Activated CD4-positive, alpha-beta T cell treated with anti-CD3 and anti-CD28 coated beads, Interleukin-2, amount 10 ng/mL, durations not matched to agents 24 days and 14 days (primary cell): Measurements from ENCODE around the gene DHRS1. TPM values are rescaled to one million over a fixed set of nuclear protein-coding genes. Genes with fewer than 3 reads are reported as not detected.
"Not testable (repeated sequence)": the region's sequence is repeated elsewhere in the genome, so short reads cannot be mapped to it uniquely, and the experiment has no call there.

Experiments used
- DNase-seq: peaks from one replicate; pipeline ENCODE4 v3.0.0; 2022
- H3K27ac Mint-ChIP-seq: one replicate; pipeline ENCODE4 v1.8.0; 2022; ENCODE audit warnings: mild to moderate bottlenecking, mixed read lengths
- H3K27me3 Mint-ChIP-seq: one replicate; pipeline ENCODE4 v1.8.0; 2022; ENCODE audit warnings: mixed read lengths
- H3K36me3 Mint-ChIP-seq: one replicate; pipeline ENCODE4 v1.8.0; 2022; ENCODE audit warnings: low read depth, mild to moderate bottlenecking, mixed read lengths
- H3K4me1 Mint-ChIP-seq: one replicate; pipeline ENCODE4 v1.8.0; 2021; ENCODE audit warnings: mixed read lengths
- H3K4me3 Mint-ChIP-seq: one replicate; pipeline ENCODE4 v1.8.0; 2022; ENCODE audit warnings: mild to moderate bottlenecking, moderate library complexity, mixed read lengths
- H3K9me3 Mint-ChIP-seq: one replicate; pipeline ENCODE4 v1.8.0; 2021; ENCODE audit warnings: mixed read lengths
- intact Hi-C: fragments of 100-400 bp; cut with micrococcal nuclease; formaldehyde crosslinking; loops from one replicate; pipeline ENCODE4 v1.15.1; 2023
- total RNA-seq: library from RNA; stranded (reverse); gene quantifications from 2 replicates; pipeline ENCODE4 v1.2.3, GENCODE V29; 2022

DHRS1 gene
- total RNA-seq, 1 donor from 2014 or later = 10.1 TPM

DNA sequence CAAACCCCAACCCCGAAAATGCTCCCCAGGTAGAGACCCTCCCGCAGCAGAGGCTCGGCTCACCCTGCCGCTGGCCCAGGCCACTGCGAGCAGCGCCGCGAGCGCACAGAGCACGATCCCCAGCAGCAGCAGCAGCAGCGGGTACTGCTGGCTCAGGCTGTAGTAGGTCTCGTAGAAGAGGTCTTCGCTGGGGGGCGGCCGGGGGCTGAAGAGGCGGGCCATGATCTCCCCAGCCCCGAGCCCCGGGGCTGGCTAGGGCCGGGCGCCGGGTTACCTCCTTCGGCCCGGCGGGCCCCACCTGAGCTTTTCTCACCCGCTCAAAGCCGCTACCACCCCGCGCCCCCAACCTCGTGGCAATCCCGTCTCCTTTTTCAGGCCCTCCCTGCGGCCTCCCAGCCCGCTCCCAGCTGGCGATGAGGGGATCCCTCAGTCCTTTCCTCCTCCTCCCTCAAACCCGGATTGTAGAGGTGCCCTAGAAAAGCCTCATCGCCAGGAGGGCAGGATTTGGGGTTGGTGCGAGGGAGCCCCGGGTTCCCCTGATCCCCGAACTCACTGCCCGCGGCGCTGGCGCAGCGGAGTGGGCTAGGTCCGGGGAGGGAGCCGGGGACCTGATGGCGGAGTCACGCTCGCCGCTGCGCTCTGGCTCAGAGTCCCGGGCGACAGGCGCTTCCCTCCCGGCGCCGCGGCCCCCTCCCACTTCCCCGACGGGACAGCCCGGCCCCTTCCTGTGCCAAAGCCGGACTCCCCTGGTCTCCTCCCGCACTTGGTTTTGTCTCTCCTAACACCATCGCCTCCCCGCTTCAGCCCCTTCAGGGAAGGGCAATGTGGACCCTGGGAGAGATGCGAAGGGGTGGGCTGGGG lies 35.1 kb upstream of the DHRS1 start, which contains the start of gene ADCY4:
ADCY4 (minus strand) TSS at position 641 of the 861 bp plus-strand sequence; CDS start at position 222, 419 bp downstream.
- intact Hi-C loops = loop anchor here (5.0 kb wide), 1 partner anchor 338 kb away; no protein-coding TSS in a partner anchor
- no peaks in the 10 kb centered on the region for H3K9me3 Mint-ChIP-seq
- peak; percentile 75 for DNase-seq
- H3K36me3 Mint-ChIP-seq = peaks cover 30% of the 10 kb centered on the region
- peak within 1 kb of the TSS; percentile 45 for H3K27ac Mint-ChIP-seq
- peaks cover 47% of the 10 kb centered on the region for H3K4me1 Mint-ChIP-seq
- peaks cover 33% of the 10 kb centered on the region for H3K27me3 Mint-ChIP-seq
- H3K4me3 Mint-ChIP-seq = peak within 1 kb of the TSS; percentile 61

DNA sequence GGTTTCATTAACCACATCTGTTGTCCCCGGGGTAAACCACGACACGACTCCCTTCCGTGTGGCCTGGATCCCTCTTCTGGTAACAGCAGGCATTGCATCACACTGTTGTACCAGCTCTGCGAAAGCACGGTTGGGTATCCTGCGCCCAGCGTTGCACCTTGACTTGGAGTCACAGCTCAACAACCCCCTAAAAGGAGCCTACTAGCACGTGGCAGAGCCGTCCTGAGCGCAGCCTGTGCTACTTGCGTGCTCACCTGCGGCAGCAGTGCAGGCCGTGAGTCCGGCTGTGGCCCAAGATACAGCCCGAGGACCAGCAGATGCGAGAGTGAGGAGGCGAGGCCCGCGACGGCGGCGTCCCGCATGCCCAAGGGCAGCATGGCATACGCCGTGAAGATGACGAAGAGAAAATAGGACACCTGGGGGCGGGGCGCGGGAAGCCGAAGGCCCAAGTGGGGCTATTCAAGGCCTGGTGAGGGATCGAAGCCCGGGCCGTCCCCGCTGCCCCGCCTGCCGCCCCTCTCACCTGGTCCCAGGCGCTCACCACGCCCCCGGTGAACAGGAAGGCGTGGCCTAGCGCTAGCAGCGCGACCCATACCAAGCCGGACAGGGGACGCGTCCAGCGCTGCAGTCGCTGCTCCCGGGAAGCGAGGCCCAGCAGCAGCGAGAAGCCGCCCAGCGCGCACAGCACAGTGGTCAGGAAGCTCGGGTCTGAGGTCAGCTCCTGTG lies 32.9 kb upstream of the DHRS1 start:
- H3K27me3 Mint-ChIP-seq = peaks cover 33% of the 10 kb centered on the region
- H3K36me3 Mint-ChIP-seq = peaks cover 20% of the 10 kb centered on the region
- H3K4me1 Mint-ChIP-seq = peaks cover 51% of the 10 kb centered on the region
- intact Hi-C loops = loop anchor here (1.0 to 5.0 kb wide), 4 partner anchors 22 to 340 kb away; partner anchors contain the start of genes LTB4R and LTB4R2
- no peaks in the 10 kb centered on the region for H3K9me3 Mint-ChIP-seq
- H3K27ac Mint-ChIP-seq = peak overlapping the region; percentile 26
- DNase-seq = peak; percentile 95
- H3K4me3 Mint-ChIP-seq = peak overlapping the region; percentile 87

DNA sequence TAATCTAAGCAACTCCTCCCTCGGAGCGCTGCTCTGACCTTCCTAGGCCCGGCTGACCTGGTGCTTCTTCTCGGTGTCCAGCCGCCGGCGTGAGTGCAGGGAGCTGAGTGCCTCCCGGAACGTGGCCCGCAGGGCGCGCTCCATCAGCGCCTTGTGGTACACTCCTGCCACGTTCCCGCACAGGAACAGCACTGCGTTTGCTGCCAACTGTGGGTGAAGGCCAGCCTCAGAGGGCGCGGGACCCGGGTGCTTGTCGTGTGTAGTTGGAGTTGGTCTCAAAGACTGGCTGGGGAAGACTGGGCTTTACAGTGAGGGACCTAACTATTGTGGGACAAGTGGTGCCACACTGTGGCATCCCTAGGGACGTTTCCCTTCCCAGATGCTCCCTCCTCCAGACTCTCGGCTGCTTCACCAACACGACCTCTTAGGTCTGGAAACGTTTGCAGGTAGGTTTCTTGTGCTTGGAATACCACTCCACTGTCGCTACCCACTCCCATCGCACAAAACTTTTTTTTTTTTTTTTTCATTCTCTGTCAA lies 32.2 kb upstream of the DHRS1 start:
- Mint-ChIP-seq H3K27me3 (peaks cover 33% of the 10 kb centered on the region), H3K4me1 (peaks cover 56% of the 10 kb centered on the region), H3K9me3 (no peaks in the 10 kb centered on the region), H3K27ac (peak overlapping the region; percentile 26), H3K4me3 (peak overlapping the region; percentile 87), H3K36me3 (peaks cover 14% of the 10 kb centered on the region)
- no peak for DNase-seq
- intact Hi-C loops = loop anchor here (1.0 to 5.0 kb wide), 4 partner anchors 21 to 341 kb away; partner anchors contain the start of genes LTB4R and LTB4R2

DNA sequence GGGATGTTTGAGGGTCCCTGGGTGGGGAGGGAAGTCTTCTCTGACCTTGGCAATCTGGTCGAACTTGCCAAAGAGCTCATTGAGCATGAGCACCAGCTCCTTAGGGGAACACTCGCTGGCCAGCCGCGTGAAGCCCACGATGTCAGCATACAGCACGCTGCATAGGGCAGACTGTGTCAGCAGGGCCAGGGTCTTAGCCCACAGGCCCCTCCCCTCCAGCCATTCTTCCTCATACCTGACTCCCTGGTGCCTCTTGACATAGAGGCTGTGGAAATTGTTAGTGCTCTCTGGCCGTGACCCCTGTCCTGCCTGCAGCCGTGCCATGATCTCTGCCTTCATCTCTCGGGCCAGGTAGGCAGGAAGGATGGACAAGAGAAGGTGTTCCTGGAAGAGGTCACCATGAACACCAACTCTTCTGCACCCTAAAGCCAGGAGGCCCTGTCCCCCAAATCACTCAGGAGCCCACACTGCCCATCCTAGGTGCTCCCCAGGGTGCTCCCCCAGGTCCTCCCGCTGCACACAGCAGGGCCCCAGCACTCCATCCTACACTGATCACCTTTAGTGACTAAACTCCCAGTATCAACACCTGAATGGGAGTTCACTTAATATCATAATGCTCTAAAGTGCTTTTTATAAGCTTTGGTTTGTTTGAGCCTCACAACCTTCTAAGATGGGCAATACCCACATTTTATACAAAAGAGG lies 31.5 kb upstream of the DHRS1 start:
- peaks cover 55% of the 10 kb centered on the region for H3K4me1 Mint-ChIP-seq
- no peaks in the 10 kb centered on the region for H3K9me3 Mint-ChIP-seq
- peaks cover 8% of the 10 kb centered on the region for H3K36me3 Mint-ChIP-seq
- no peak overlapping the region for H3K27ac Mint-ChIP-seq
- no peak for DNase-seq
- no peak overlapping the region for H3K4me3 Mint-ChIP-seq
- H3K27me3 Mint-ChIP-seq = peaks cover 29% of the 10 kb centered on the region
- intact Hi-C loops = loop anchor here (5.0 kb wide), 1 partner anchor 341 kb away; no protein-coding TSS in a partner anchor

DNA sequence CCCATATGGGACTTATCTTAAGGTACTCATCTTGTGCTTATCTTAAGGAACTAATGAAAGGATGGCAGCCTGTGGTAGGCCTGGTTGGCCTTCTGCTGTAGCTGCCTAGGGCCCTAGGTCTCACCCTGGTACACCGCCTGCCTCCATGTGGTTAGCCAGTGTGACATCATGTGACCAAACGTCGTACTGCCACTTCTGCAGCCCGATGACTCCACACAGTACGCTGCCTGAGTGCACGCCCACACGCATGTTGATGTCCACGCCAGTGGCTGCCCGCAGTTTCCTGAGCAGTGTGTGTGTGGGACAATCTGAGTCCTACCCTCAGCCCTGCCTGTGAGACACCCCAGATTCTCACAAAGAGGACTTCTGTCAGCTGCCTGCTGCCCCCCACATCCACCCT lies 30.2 kb upstream of the DHRS1 start:
- H3K27me3 Mint-ChIP-seq = peaks cover 21% of the 10 kb centered on the region
- no peak overlapping the region for H3K4me3 Mint-ChIP-seq
- H3K36me3 Mint-ChIP-seq = no peaks in the 10 kb centered on the region
- DNase-seq = peak; percentile 79
- H3K27ac Mint-ChIP-seq = no peak overlapping the region
- intact Hi-C loops = loop anchor here (5.0 kb wide), 1 partner anchor 343 kb away; no protein-coding TSS in a partner anchor
- no peaks in the 10 kb centered on the region for H3K9me3 Mint-ChIP-seq
- peaks cover 50% of the 10 kb centered on the region for H3K4me1 Mint-ChIP-seq

DNA sequence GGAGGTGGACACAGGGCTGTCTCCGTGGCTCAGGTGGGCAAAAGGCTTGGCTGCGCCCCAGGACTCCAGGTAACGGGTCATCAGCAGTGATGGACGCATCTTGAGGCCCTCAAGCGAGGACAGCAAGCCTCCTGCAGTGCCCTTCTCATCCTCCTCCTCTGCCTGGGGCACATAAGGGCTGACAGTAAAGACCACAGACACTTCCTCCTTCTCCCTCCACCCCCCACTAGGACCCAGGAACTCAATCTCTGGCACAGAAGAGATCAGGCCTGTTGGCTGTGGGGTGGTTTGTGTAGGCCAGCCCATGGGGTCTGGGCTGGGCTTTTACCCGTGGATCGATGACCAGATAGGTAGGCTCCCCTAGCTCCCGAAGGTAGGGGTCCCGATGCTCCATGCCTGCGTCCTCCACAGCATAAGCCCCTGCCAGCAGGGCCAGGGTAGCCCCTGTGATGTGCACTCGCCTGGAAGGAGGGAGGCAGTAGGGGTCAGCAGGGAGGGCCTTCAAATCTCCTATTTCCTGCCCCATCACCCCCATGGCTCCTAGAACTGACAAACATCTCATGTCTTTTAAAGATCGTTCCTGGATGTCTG lies 29.6 kb upstream of the DHRS1 start:
- Mint-ChIP-seq H3K27ac (no peak overlapping the region), H3K4me3 (no peak overlapping the region), H3K36me3 (no peaks in the 10 kb centered on the region), H3K27me3 (peaks cover 17% of the 10 kb centered on the region), H3K9me3 (no peaks in the 10 kb centered on the region), H3K4me1 (peaks cover 47% of the 10 kb centered on the region)
- DNase-seq = no peak
- intact Hi-C loops = no loop called here

DNA sequence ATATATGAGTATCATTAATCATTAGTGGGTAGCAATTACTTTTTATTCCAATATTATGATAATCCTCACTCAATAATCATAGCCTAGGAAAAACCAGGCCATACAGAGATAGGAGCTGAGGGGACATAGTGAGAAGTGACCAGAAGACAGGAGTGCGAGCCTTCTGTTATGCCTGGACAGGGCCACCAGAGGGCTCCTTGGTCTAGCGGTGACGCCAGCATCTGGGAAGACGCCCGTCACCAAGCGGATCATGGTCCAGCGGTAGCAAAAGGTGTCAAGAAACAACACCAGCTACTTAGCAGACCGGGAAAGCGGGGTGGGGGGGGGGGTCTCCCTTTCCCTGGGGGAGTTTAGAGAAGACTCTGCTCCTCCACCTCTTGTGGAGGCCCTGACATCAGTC lies 28.3 kb upstream of the DHRS1 start:
- H3K4me3 Mint-ChIP-seq, H3K9me3 Mint-ChIP-seq, H3K27ac Mint-ChIP-seq, intact Hi-C loops, H3K36me3 Mint-ChIP-seq: not testable (repeated sequence)
- peaks cover 13% of the 10 kb centered on the region for H3K27me3 Mint-ChIP-seq
- DNase-seq = peak; percentile 72
- H3K4me1 Mint-ChIP-seq = peaks cover 42% of the 10 kb centered on the region

DNA sequence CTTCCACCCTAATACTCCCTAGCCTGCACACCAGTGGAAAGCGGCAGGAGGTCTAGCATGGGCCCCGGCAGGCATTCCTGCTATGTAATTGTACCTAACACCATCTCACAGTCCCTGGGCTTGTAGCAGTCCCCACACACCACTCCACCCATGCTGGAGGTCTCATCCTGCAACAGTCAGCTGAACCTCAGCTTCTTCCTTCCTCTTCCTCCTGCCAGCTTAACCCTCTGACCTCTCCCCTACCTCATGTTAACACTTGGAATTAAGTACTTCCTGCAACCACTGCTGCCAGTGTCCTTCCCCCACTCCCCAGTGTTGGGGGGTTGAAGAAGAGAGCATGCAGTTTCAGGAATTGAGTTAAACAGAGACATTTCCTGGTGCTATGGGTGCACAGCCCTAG lies 27.7 kb upstream of the DHRS1 start:
- Mint-ChIP-seq H3K27me3 (peaks cover 11% of the 10 kb centered on the region), H3K4me3 (no peak overlapping the region), H3K27ac (no peak overlapping the region), H3K9me3 (no peaks in the 10 kb centered on the region), H3K4me1 (peaks cover 39% of the 10 kb centered on the region), H3K36me3 (no peaks in the 10 kb centered on the region)
- DNase-seq = no peak
- intact Hi-C loops = no loop called here

DNA sequence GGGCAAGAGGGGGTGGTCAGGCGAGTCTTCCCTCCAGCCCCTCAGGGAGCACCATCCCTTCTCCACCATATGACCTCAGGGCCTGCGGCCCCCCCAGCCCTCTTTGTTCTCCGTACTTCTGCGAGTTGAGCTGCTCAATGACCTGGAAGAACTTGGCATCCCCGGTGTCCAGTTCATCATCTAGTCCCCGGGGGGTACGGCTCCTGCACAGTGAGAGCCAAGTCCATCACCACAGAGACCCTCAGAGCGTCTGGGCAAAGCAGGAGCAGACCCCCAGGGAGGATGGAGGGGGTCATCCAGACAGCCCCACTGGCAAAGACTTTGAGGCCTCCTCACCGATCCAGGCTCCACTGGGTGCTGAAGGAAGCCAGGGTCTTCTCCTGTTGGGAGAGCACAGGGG lies 26.4 kb upstream of the DHRS1 start:
- Mint-ChIP-seq H3K4me1 (peaks cover 30% of the 10 kb centered on the region), H3K27me3 (peaks cover 5% of the 10 kb centered on the region), H3K9me3 (no peaks in the 10 kb centered on the region), H3K4me3 (no peak overlapping the region), H3K36me3 (no peaks in the 10 kb centered on the region), H3K27ac (no peak overlapping the region)
- intact Hi-C loops = no loop called here
- DNase-seq = no peak

DNA sequence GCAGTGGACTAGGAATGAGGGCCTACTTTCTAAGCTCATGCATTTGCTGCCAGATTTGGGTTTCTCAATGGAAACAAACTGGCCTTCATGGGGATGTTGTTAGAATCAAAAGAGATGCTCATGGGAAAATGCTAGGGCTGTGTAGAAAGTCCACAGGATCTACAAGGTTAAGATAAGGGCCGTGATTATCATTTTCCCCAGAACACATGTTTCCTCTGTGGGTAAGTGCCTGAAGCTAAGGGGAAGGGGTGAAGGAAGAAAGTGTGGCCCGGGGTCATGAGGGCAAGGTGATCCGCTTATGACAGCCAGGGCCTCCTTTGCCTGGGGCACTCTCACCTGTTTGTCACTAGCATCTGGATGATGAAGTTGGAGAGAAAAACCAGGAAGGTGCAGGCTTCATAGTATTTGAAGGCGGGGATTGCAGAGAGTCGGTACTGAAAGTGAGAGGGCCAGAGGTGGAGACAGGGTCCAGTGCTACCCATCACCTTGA lies 25.5 kb upstream of the DHRS1 start:
- intact Hi-C loops = no loop called here
- H3K27me3 Mint-ChIP-seq = peaks cover 6% of the 10 kb centered on the region
- no peaks in the 10 kb centered on the region for H3K36me3 Mint-ChIP-seq
- H3K4me3 Mint-ChIP-seq = no peak overlapping the region
- no peak for DNase-seq
- peaks cover 27% of the 10 kb centered on the region for H3K4me1 Mint-ChIP-seq
- no peaks in the 10 kb centered on the region for H3K9me3 Mint-ChIP-seq
- H3K27ac Mint-ChIP-seq = no peak overlapping the region

DNA sequence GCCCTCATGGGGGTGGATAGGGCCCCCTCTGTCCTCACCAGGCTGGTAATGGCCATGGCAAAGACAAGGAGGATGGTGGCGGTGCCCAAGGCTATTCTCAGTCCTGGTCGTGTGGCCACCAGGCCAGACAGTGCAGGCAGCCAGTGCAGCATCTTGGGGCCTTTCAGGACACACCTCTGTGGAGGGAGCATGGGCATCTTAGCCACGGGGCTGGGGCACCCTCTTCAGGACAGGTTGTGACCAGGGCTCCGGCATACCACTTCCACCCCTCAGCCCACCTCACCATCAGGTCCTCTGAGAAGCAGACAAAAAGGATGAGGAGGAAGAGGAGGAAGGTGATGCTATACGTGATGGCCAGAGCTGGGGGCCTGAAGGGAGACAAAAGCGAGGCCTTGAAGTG lies 24.4 kb upstream of the DHRS1 start:
- Mint-ChIP-seq H3K36me3 (no peaks in the 10 kb centered on the region), H3K9me3 (no peaks in the 10 kb centered on the region), H3K27me3 (peaks cover 9% of the 10 kb centered on the region), H3K4me3 (no peak overlapping the region), H3K4me1 (peaks cover 16% of the 10 kb centered on the region), H3K27ac (no peak overlapping the region)
- DNase-seq = no peak
- intact Hi-C loops = no loop called here

DNA sequence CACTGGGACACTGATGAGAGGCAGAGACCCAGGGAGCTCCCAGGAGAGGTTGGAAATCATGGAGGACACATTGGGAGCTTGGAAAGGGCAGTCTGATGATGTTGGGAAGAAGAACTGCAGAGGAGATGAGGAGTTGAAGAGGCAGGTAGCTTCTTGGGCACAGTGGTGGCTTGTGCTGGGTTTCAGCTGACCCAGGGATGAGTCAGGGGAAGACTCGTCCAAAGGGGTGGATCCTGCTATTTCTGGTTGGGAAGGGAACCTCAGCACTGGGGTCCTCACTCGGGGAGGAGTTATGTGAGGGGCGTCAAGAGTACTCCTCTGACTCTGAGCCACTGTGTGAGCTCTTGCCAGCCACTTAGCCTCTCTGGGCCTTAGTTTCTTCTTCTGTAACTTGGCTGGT lies 23.8 kb upstream of the DHRS1 start:
- H3K27ac Mint-ChIP-seq = no peak overlapping the region
- peaks cover 9% of the 10 kb centered on the region for H3K4me1 Mint-ChIP-seq
- intact Hi-C loops = no loop called here
- H3K4me3 Mint-ChIP-seq = no peak overlapping the region
- no peaks in the 10 kb centered on the region for H3K9me3 Mint-ChIP-seq
- DNase-seq = no peak
- H3K36me3 Mint-ChIP-seq = no peaks in the 10 kb centered on the region
- peaks cover 9% of the 10 kb centered on the region for H3K27me3 Mint-ChIP-seq

DNA sequence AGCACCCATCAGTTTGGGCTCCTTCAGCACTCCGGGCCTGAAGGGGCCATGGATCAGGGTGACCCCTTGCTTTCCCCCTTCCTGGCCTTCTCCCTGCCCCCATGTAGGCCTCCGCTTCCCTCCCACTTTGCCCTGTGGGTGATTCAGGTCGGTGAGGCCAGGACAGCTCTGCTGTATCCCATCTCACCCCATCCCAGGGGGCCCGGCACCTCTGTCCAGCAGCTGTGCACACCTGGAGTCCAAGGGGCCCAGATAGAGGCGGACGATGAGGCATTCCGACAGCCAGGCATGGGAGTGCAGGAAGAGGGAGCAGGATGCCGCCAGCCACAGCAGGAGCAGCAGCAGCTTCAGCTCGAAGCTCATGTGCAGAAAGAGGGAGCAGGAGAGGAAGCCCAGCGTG lies 23.1 kb upstream of the DHRS1 start:
- H3K27me3 Mint-ChIP-seq = peaks cover 9% of the 10 kb centered on the region
- H3K4me3 Mint-ChIP-seq = no peak overlapping the region
- no peaks in the 10 kb centered on the region for H3K9me3 Mint-ChIP-seq
- no peaks in the 10 kb centered on the region for H3K36me3 Mint-ChIP-seq
- intact Hi-C loops = no loop called here
- peaks cover 12% of the 10 kb centered on the region for H3K4me1 Mint-ChIP-seq
- no peak for DNase-seq
- H3K27ac Mint-ChIP-seq = no peak overlapping the region
